ENCODE results near the gene THTPA. TPM values are rescaled to one million over a fixed set of nuclear protein-coding genes. Genes with fewer than 3 reads are reported as not detected.

THTPA gene
- total RNA-seq, 2 donors from 2014 or later, result 10.0 to 13.6 TPM

- peaks cover 7% of the 10 kb centered on the region for H3K36me3 Mint-ChIP-seq (ENCODE audit: low read depth)
- DNase-seq (peak; percentile 36 to 44 (median 41)), ATAC-seq (peak; percentile 22)
- H3K4me1 Mint-ChIP-seq, result peaks cover 28% of the 10 kb centered on the region
- peak overlapping the region; percentile 32 for H3K27ac Mint-ChIP-seq
- H3K9me3 ChIP-seq (ENCODE audit: control insufficient read depth, low read length, poor library complexity, severe bottlenecking), result no peaks in the 10 kb centered on the region
- no peaks in the 10 kb centered on the region for H3K27me3 Mint-ChIP-seq
- H3K4me3 Mint-ChIP-seq, result no peak overlapping the region
Observed at GRCh38 chr14:23562822-23563472, 6.9 kb downstream of the THTPA start.

GRCh38 chr14:23563473-23564180 is 7.6 kb downstream of the THTPA start:
- peaks cover 7% of the 10 kb centered on the region for H3K36me3 Mint-ChIP-seq (ENCODE audit: low read depth)
- no peak overlapping the region for H3K27ac Mint-ChIP-seq

GRCh38 chr14:23564181-23564812 is 8.2 kb downstream of the THTPA start:
- ATAC-seq (no peak), DNase-seq (no peak)
- Mint-ChIP-seq H3K36me3 (ENCODE audit: low read depth) (peaks cover 7% of the 10 kb centered on the region), H3K4me1 (peaks cover 34% of the 10 kb centered on the region), H3K27me3 (no peaks in the 10 kb centered on the region), H3K4me3 (no peak overlapping the region), H3K27ac (peak overlapping the region; percentile 72)
- H3K9me3 ChIP-seq (ENCODE audit: control insufficient read depth, low read length, poor library complexity, severe bottlenecking), result no peaks in the 10 kb centered on the region

More at GRCh38 chr14:23563473-23564180, 7.6 kb downstream of the THTPA start:
- no peaks in the 10 kb centered on the region for H3K27me3 Mint-ChIP-seq
- no peak overlapping the region for H3K4me3 Mint-ChIP-seq
- no peaks in the 10 kb centered on the region for H3K9me3 ChIP-seq (ENCODE audit: control insufficient read depth, low read length, poor library complexity, severe bottlenecking)
- DNase-seq (no peak), ATAC-seq (no peak)
- peaks cover 30% of the 10 kb centered on the region for H3K4me1 Mint-ChIP-seq

GRCh38 chr14:23564876-23565275 is 8.8 kb downstream of the THTPA start:
- Mint-ChIP-seq H3K4me1 (peaks cover 33% of the 10 kb centered on the region), H3K27me3 (no peaks in the 10 kb centered on the region), H3K27ac (peak overlapping the region; percentile 72), H3K4me3 (no peak overlapping the region), H3K36me3 (ENCODE audit: low read depth) (peaks cover 7% of the 10 kb centered on the region)
- ATAC-seq (no peak), DNase-seq (no peak)
- no peaks in the 10 kb centered on the region for H3K9me3 ChIP-seq (ENCODE audit: control insufficient read depth, low read length, poor library complexity, severe bottlenecking)

GRCh38 chr14:23565626-23566025 is 9.6 kb downstream of the THTPA start:
- H3K36me3 Mint-ChIP-seq (ENCODE audit: low read depth), result peaks cover 7% of the 10 kb centered on the region
- no peaks in the 10 kb centered on the region for H3K27me3 Mint-ChIP-seq
- H3K9me3 ChIP-seq (ENCODE audit: control insufficient read depth, low read length, poor library complexity, severe bottlenecking), result no peaks in the 10 kb centered on the region
- DNase-seq (no peak), ATAC-seq (no peak)
- peaks cover 33% of the 10 kb centered on the region for H3K4me1 Mint-ChIP-seq
- H3K4me3 Mint-ChIP-seq, result no peak overlapping the region
- H3K27ac Mint-ChIP-seq, result no peak overlapping the region

GRCh38 chr14:23566112-23566777 is 10.2 kb downstream of the THTPA start:
- H3K4me1 Mint-ChIP-seq, result peaks cover 29% of the 10 kb centered on the region

GRCh38 chr14:23566778-23567185 is 10.7 kb downstream of the THTPA start:
- H3K4me1 Mint-ChIP-seq, result peaks cover 29% of the 10 kb centered on the region
- no peak for ATAC-seq
- H3K36me3 Mint-ChIP-seq (ENCODE audit: low read depth), result peaks cover 7% of the 10 kb centered on the region
- DNase-seq, result no peak
- peaks cover 1% of the 10 kb centered on the region for H3K27me3 Mint-ChIP-seq
- peak overlapping the region; percentile 96 for H3K27ac Mint-ChIP-seq
- peak overlapping the region; percentile 95 for H3K4me3 Mint-ChIP-seq
- H3K9me3 ChIP-seq (ENCODE audit: control insufficient read depth, low read length, poor library complexity, severe bottlenecking), result no peaks in the 10 kb centered on the region

More at GRCh38 chr14:23566112-23566777, 10.2 kb downstream of the THTPA start:
- H3K27ac Mint-ChIP-seq, result peak overlapping the region; percentile 96
- ATAC-seq, result no peak
- no peaks in the 10 kb centered on the region for H3K27me3 Mint-ChIP-seq
- H3K36me3 Mint-ChIP-seq (ENCODE audit: low read depth), result peaks cover 7% of the 10 kb centered on the region
- H3K4me3 Mint-ChIP-seq, result peak overlapping the region; percentile 95
- DNase-seq, result no peak
- H3K9me3 ChIP-seq (ENCODE audit: control insufficient read depth, low read length, poor library complexity, severe bottlenecking), result no peaks in the 10 kb centered on the region

GRCh38 chr14:23567186-23568020 is 11.3 kb downstream of the THTPA start, which contains the start of gene AP1G2:
Gene AP1G2 (minus strand): TSS chr14:23567791. CDS start chr14:23567314, 477 bp downstream.
- Mint-ChIP-seq H3K27me3 (peaks cover 7% of the 10 kb centered on the region), H3K36me3 (ENCODE audit: low read depth) (peaks cover 7% of the 10 kb centered on the region), H3K27ac (peak within 1 kb of the TSS; percentile 96), H3K4me1 (peaks cover 30% of the 10 kb centered on the region), H3K4me3 (peak within 1 kb of the TSS; percentile 95)
- no peaks in the 10 kb centered on the region for H3K9me3 ChIP-seq (ENCODE audit: control insufficient read depth, low read length, poor library complexity, severe bottlenecking)
- DNase-seq, result peak; percentile 71 to 78 (median 77)
- peak; percentile 96 for ATAC-seq

GRCh38 chr14:23568021-23568599 is 12.0 kb downstream of the THTPA start:
- Mint-ChIP-seq H3K27ac (peak overlapping the region; percentile 96), H3K4me1 (peaks cover 29% of the 10 kb centered on the region), H3K36me3 (ENCODE audit: low read depth) (peaks cover 11% of the 10 kb centered on the region), H3K4me3 (peak overlapping the region; percentile 95), H3K27me3 (peaks cover 14% of the 10 kb centered on the region)
- DNase-seq (no peak), ATAC-seq (no peak)
- H3K9me3 ChIP-seq (ENCODE audit: control insufficient read depth, low read length, poor library complexity, severe bottlenecking), result no peaks in the 10 kb centered on the region

- peaks cover 29% of the 10 kb centered on the region for H3K4me1 Mint-ChIP-seq
Observed at GRCh38 chr14:23568600-23569331, 12.7 kb downstream of the THTPA start.

GRCh38 chr14:23569443-23570151 is 13.5 kb downstream of the THTPA start:
- H3K36me3 Mint-ChIP-seq (ENCODE audit: low read depth), result peaks cover 6% of the 10 kb centered on the region
- no peaks in the 10 kb centered on the region for H3K9me3 ChIP-seq (ENCODE audit: control insufficient read depth, low read length, poor library complexity, severe bottlenecking)
- H3K4me1 Mint-ChIP-seq, result peaks cover 26% of the 10 kb centered on the region
- no peak for DNase-seq
- peaks cover 18% of the 10 kb centered on the region for H3K27me3 Mint-ChIP-seq
- no peak overlapping the region for H3K4me3 Mint-ChIP-seq
- no peak overlapping the region for H3K27ac Mint-ChIP-seq
- no peak for ATAC-seq

More at GRCh38 chr14:23568600-23569331, 12.7 kb downstream of the THTPA start:
- H3K4me3 Mint-ChIP-seq, result peak overlapping the region; percentile 95
- ATAC-seq (no peak), DNase-seq (no peak)
- no peaks in the 10 kb centered on the region for H3K9me3 ChIP-seq (ENCODE audit: control insufficient read depth, low read length, poor library complexity, severe bottlenecking)
- H3K27ac Mint-ChIP-seq, result peak overlapping the region; percentile 96
- peaks cover 11% of the 10 kb centered on the region for H3K36me3 Mint-ChIP-seq (ENCODE audit: low read depth)
- peaks cover 18% of the 10 kb centered on the region for H3K27me3 Mint-ChIP-seq

All from T-helper 17 cell (primary cell).